PC-3 (cell line): ENCODE results near the gene JAZF1. TPM values are rescaled to one million over a fixed set of nuclear protein-coding genes. Genes with fewer than 3 reads are reported as not detected.

Experiments used
- ATAC-seq: fragments of 200-7000 bp; cut with Tn5 transposase; 2 replicates; pipeline ENCODE4 v1.9.1; 2020; ENCODE audit warnings: mild to moderate bottlenecking, moderate library complexity
- BruUV-seq: library from RNA; stranded (reverse); fragments of 400-500 nt; replicated peaks from 2 replicates; lab custom pipeline; 2021; lab: Mats Ljungman, UMichigan
- CTCF ChIA-PET: fragments of 300-600 bp; sonication (Branson Sonifier 250); formaldehyde crosslinking; loops from one replicate; lab custom pipeline; 2022; ENCODE audit warnings: antibody characterized with exemption; lab: Charles Lee
- POLR2A ChIA-PET: fragments of 300-600 bp; sonication (Branson Sonifier 250); formaldehyde crosslinking; loops from one replicate; lab custom pipeline; 2022; ENCODE audit warnings: antibody characterized with exemption; ENCODE audit not compliant: unreplicated experiment; lab: Charles Lee
- DNase-seq: peaks from one replicate; pipeline ENCODE4 v3.0.0-alpha.2; 2015
- H2AFZ ChIP-seq: fragments of 300-600 bp; sonication (generic); 2 replicates; pipeline ENCODE4 v1.6.0; 2016; ENCODE audit warnings: antibody characterized with exemption, low read length
- H3F3A ChIP-seq: fragments of 300-600 bp; sonication (generic); one replicate; pipeline ENCODE4 v1.6.0; 2017; ENCODE audit warnings: antibody characterized with exemption, low read length, control low read depth, mild to moderate bottlenecking; ENCODE audit not compliant: unreplicated experiment
- H3K27ac ChIP-seq: fragments of 300-600 bp; sonication (generic); 2 replicates; pipeline ENCODE4 v1.5.1; 2016; ENCODE audit warnings: mild to moderate bottlenecking, low read length
- H3K27me3 ChIP-seq: fragments of 300-600 bp; sonication (generic); 2 replicates; pipeline ENCODE4 v1.6.1; 2016; ENCODE audit warnings: low read length, mixed read lengths
- H3K36me3 ChIP-seq: fragments of 300-600 bp; sonication (generic); 2 replicates; pipeline ENCODE4 v1.6.1; 2016; ENCODE audit warnings: low read depth, mixed run types, low read length, mixed read lengths
- H3K4me1 ChIP-seq: fragments of 300-600 bp; sonication (generic); 2 replicates; pipeline ENCODE4 v1.5.1; 2016; ENCODE audit warnings: low read length; ENCODE audit not compliant: insufficient read depth
- H3K4me2 ChIP-seq: fragments of 300-600 bp; sonication (generic); 2 replicates; pipeline ENCODE4 v1.6.0; 2016; ENCODE audit warnings: low read length
- H3K4me3 ChIP-seq: fragments of 300-600 bp; sonication (generic); 2 replicates; pipeline ENCODE4 v1.5.1; 2016; ENCODE audit warnings: mild to moderate bottlenecking, low read length, mixed read lengths
- H3K79me2 ChIP-seq: fragments of 300-600 bp; sonication (generic); 2 replicates; pipeline ENCODE4 v1.6.1; 2017; ENCODE audit warnings: low read length, mixed read lengths
- H3K9ac ChIP-seq: fragments of 300-600 bp; sonication (generic); 2 replicates; pipeline ENCODE4 v1.6.0; 2016; ENCODE audit warnings: mild to moderate bottlenecking, low read length
- H3K9me2 ChIP-seq: fragments of 300-600 bp; sonication (generic); replicated peaks from 2 replicates; pipeline ENCODE4 v1.6.1; 2016; ENCODE audit warnings: mixed run types, low read length, mixed read lengths
- H3K9me3 ChIP-seq: fragments of 300-600 bp; sonication (generic); 2 replicates; pipeline ENCODE4 v1.6.1; 2016; ENCODE audit warnings: low read length, mixed read lengths
- H4K20me1 ChIP-seq: fragments of 300-600 bp; sonication (generic); 2 replicates; pipeline ENCODE4 v1.6.1; 2016; ENCODE audit warnings: low read length, mixed read lengths
- EZH2 ChIP-seq: fragments of 300-600 bp; sonication (generic); IDR thresholded peaks from one replicate; pipeline ENCODE4 v1.6.1; 2017; ENCODE audit warnings: antibody characterized with exemption, mild to moderate bottlenecking, low read length; ENCODE audit not compliant: unreplicated experiment
- EZH2phosphoT487 ChIP-seq: fragments of 300-600 bp; sonication (generic); IDR thresholded peaks from 2 replicates; pipeline ENCODE4 v1.6.1; 2018; ENCODE audit warnings: mild to moderate bottlenecking, antibody characterized with exemption, low read length, borderline replicate concordance
- intact Hi-C: fragments of 100-400 bp; cut with micrococcal nuclease; formaldehyde crosslinking; loops from 2 replicates; pipeline ENCODE4 v1.9.0; 2023
- total RNA-seq: library from RNA; depleted of rRNA; stranded (reverse); fragments of >200 nt; gene quantifications from 2 replicates; pipeline ENCODE4 v1.2.3, GENCODE V29; 2014
- TF ChIP-seq, protein P1 (sequence below): fragments of 300-600 bp; sonication (generic); conservative IDR thresholded peaks from 2 replicates; pipeline ENCODE4 v1.5.1; 2017; ENCODE audit warnings: antibody characterized with exemption, low read depth, mild to moderate bottlenecking, low read length

The JAZF1 gene
- total RNA-seq, 1 experiment from 2014 or later, result 2.3 TPM

- peaks cover 3% of the 10 kb centered on the region; the same call in 1 of the 2 replicates for H3K36me3 ChIP-seq
- H3K4me2 ChIP-seq, result no peak overlapping the region
- H2AFZ ChIP-seq, result no peak overlapping the region
- H4K20me1 ChIP-seq, result no peaks in the 10 kb centered on the region
- H3K79me2 ChIP-seq, result no peaks in the 10 kb centered on the region
- no peaks in the 10 kb centered on the region for H3K27me3 ChIP-seq
- no peak for DNase-seq
- H3K4me1 ChIP-seq, result peaks cover 3% of the 10 kb centered on the region
- no TSS peak for BruUV-seq
- H3K9ac ChIP-seq, result no peak overlapping the region
- intact Hi-C loops, result no loop called here
- H3K9me3 ChIP-seq, result no peaks in the 10 kb centered on the region
- CTCF ChIA-PET, result no interaction called here
- POLR2A ChIA-PET, result no interaction called here
- H3F3A ChIP-seq, result no peaks in the 10 kb centered on the region
- no peak for ATAC-seq
- H3K9me2 ChIP-seq, result no peaks in the 10 kb centered on the region
- no peak overlapping the region for H3K4me3 ChIP-seq
- no peak overlapping the region for H3K27ac ChIP-seq
- TF ChIP-seq EZH2phosphoT487, result no peak
- no peak for TF ChIP-seq EZH2
- TF ChIP-seq, protein P1, sequence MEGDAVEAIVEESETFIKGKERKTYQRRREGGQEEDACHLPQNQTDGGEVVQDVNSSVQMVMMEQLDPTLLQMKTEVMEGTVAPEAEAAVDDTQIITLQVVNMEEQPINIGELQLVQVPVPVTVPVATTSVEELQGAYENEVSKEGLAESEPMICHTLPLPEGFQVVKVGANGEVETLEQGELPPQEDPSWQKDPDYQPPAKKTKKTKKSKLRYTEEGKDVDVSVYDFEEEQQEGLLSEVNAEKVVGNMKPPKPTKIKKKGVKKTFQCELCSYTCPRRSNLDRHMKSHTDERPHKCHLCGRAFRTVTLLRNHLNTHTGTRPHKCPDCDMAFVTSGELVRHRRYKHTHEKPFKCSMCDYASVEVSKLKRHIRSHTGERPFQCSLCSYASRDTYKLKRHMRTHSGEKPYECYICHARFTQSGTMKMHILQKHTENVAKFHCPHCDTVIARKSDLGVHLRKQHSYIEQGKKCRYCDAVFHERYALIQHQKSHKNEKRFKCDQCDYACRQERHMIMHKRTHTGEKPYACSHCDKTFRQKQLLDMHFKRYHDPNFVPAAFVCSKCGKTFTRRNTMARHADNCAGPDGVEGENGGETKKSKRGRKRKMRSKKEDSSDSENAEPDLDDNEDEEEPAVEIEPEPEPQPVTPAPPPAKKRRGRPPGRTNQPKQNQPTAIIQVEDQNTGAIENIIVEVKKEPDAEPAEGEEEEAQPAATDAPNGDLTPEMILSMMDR, result no peak
Measured at GRCh38 chr7:28013441-28013840, 167.2 kb downstream of the JAZF1 start.

- H3F3A ChIP-seq, result no peaks in the 10 kb centered on the region
- no peaks in the 10 kb centered on the region for H3K9me2 ChIP-seq
- H4K20me1 ChIP-seq, result no peaks in the 10 kb centered on the region
- H3K79me2 ChIP-seq, result no peaks in the 10 kb centered on the region
- no peak overlapping the region for H3K27ac ChIP-seq
- H3K27me3 ChIP-seq, result no peaks in the 10 kb centered on the region
- no peak overlapping the region for H3K9ac ChIP-seq
- POLR2A ChIA-PET, result no interaction called here
- no peak overlapping the region for H2AFZ ChIP-seq
- CTCF ChIA-PET, result no interaction called here
- intact Hi-C loops, result no loop called here
- ATAC-seq, result no peak
- H3K4me1 ChIP-seq, result no peaks in the 10 kb centered on the region; the same call in 1 of the 2 replicates
- no peak overlapping the region for H3K4me2 ChIP-seq
- H3K9me3 ChIP-seq, result no peaks in the 10 kb centered on the region
- no peak overlapping the region for H3K4me3 ChIP-seq
- TF ChIP-seq, protein P1, result no peak
- BruUV-seq, result no TSS peak
- peaks cover 3% of the 10 kb centered on the region; the same call in 1 of the 2 replicates for H3K36me3 ChIP-seq
- no peak for DNase-seq
Measured at GRCh38 chr7:28013019-28013418, 167.6 kb downstream of the JAZF1 start.

- DNase-seq, result no peak
- Histone ChIP-seq H3F3A (no peaks in the 10 kb centered on the region), H3K4me2 (no peak overlapping the region), H3K4me3 (no peak overlapping the region), H2AFZ (no peak overlapping the region), H3K36me3 (no peaks in the 10 kb centered on the region), H3K9me2 (no peaks in the 10 kb centered on the region), H4K20me1 (no peaks in the 10 kb centered on the region), H3K27ac (no peak overlapping the region), H3K27me3 (no peaks in the 10 kb centered on the region), H3K4me1 (no peaks in the 10 kb centered on the region), H3K79me2 (no peaks in the 10 kb centered on the region), H3K9ac (no peak overlapping the region), H3K9me3 (no peaks in the 10 kb centered on the region)
- intact Hi-C loops, result no loop called here
- BruUV-seq, result no TSS peak
- TF ChIP-seq, protein P1, result no peak
- TF ChIP-seq EZH2phosphoT487 (no peak), EZH2 (no peak)
- ChIA-PET POLR2A (no interaction called here), CTCF (no interaction called here)
- no peak for ATAC-seq
Measured at GRCh38 chr7:28008911-28009310, 171.7 kb downstream of the JAZF1 start.
